ENCODE results near the gene BRINP1.

The BRINP1 gene

DNA sequence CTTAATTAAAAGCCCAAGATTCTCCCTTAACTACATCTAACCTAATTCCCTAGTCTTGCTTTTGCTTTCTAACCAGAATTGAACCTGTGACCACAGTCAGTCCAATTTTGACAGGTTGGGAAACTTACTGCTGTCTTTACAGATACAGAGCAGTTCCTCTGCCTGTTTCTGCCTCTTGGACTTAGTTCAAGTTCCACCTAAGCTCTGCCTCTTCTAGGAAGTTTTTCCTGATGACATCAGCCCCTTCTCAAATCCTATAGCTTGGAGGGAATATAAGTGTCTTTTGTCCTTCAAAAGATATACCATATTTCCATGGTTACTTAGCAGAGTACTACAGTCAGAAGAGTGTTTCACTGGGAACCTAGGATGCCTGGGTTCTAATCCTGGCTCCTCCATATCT is 31.7 kb downstream of the BRINP1 start:
- DNase-seq = no peak

DNA sequence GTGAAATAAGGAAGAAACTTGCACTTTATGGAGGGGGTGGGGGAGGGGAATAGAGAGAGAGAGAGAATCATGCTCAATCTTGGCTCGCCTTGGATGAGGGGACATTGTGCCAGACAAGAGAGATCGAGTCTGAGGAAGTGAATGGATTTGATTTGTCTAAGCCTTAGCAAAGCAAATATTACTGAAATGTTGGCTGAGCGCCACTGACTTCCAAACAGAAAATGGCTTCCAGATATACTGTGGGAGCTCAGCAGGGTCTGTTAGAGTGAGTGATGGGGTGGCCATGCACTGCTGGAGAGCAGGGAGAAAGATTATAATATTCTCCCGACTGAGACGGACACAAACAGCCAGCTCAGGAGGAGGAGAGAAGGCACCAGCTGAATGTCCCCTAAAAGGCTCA is 34.5 kb downstream of the BRINP1 start:
- DNase-seq = no peak

GRCh38 chr9:119333507-119334229 is 35.6 kb downstream of the BRINP1 start:
- DNase-seq = no peak

GRCh38 chr9:119332522-119332921 is 36.7 kb downstream of the BRINP1 start:
- DNase-seq = no peak

- DNase-seq = no peak
These were observed 47.1 kb downstream of the BRINP1 start for GRCh38 chr9:119322184-119322583.

DNA sequence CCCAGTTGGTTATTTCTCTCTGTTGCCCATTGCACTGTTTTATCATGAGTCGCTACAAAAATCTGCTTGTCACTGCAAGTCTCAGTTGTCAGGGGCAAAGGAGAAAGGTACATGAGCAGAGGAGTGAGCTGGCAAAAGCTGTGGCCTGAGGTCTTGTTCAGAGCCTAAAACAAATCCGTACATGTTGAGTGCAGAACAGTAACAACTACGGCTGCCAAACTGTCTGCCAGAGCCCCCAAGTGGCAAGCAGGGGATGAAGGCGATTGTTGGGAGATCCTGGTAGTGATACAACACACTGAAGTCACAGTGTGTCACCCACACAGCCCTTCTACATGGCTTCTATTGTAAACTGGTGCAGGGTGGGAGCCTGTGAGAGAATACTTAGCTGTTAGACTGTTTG is 50.9 kb downstream of the BRINP1 start:
- no peak for DNase-seq

DNA sequence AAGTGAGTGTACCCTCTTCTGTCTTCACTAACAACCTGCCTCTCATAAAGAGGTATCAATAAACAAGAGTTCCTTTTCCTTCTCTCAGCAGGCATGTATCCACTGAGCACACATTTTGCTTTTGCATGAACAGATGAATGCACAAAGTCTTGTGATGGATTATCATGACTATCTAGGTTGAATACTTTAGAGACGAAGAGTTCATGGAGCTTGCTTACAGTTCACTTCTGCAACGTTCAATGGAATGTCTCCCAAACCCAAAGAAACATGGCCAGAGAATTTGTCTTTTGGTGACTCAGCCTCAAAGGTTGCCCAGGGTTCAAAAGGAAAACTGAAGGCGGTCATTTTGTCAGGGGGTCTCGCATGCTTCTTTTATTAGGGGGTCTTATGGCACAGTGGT is 55.4 kb downstream of the BRINP1 start:
- no peak for DNase-seq

DNA sequence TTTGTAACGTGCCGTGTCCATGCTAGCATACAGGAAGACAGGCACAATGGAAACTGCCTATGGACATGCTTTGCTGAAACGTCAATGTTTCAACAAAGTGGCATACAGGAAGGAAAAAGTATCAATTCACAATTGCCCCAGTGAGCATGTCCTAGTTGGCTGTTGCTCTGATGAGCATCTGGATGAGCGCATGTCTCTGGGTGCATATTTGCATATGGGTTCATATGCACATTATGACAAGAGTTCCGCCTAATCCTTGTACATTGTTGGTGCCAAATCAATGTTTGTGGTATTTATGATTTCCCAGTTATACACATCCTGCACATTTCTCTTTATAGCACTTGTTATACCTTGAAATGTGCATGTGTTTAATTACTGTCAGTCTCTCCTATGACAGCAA is 58.5 kb downstream of the BRINP1 start:
- DNase-seq = no peak

DNA sequence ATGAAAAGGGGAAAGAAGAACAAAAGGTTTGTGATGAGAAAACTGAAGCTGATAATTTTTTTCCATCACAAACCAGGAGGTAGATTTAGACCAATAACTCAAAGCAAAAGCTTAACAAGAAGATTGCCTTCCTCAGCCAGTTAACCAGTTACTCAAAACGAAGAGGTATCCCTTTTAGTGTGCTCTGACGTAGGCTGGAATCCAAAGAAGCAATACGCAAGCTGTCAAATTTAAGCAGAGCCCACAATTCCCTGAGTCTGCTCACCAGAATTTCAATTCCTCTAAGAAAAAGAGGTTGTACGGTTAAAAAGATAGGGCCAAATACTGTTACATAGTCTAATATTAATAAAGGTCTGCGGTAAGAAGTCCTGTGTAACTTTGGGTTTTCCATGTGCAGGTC is 61.8 kb downstream of the BRINP1 start:
- DNase-seq = no peak

DNA sequence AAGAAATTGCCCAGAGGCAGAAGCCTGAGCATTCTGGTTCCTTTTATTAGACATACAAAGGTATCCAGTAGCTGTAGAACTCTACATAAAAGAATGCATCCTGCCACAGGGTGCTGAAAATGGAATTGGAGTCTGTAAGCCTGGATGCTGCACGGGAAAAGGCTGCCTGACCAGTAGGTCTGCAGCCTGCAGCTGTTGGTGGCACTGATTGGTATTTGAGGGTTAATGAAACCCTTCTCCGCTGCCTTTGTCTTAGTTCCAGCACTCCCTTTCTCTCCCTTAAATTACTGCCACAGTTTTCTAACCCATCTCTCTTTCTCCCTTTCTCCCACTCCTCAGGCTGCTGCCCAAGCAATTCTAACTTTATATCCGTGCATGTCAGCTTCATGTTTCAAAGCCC is 64.7 kb downstream of the BRINP1 start:
- no peak for DNase-seq

DNA sequence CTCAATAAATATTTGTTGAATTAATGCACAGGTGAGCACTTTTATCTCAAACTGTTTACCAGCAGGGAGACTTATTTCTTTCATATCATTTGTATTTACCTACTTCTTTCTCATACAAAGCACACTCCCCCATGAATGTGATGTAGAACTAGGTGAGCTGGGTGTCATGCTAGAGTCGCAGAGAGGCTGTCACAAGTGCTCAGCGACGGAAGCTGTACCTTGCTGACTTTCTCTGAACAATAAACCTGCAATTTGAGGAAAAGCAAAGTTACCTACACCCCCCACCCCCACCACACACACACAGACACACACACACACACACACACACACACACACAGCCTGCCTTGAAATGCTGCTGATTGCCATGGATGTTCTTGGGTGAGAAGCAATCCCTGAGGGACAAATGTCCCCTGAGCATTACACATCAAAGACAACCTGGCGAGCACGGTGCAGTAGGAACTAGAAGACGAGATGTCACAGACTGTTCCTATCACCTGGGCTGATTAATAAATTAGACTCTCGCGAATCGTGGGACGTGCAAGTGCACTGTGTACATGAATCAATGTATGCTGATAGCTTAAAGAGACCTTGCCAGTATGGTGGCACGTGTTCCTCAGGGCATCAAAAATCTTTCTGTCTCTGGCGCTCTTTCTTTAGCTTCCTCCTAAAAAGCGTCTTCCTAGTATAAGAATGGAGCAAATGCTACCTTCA is 66.1 kb downstream of the BRINP1 start:
- DNase-seq = no peak

DNA sequence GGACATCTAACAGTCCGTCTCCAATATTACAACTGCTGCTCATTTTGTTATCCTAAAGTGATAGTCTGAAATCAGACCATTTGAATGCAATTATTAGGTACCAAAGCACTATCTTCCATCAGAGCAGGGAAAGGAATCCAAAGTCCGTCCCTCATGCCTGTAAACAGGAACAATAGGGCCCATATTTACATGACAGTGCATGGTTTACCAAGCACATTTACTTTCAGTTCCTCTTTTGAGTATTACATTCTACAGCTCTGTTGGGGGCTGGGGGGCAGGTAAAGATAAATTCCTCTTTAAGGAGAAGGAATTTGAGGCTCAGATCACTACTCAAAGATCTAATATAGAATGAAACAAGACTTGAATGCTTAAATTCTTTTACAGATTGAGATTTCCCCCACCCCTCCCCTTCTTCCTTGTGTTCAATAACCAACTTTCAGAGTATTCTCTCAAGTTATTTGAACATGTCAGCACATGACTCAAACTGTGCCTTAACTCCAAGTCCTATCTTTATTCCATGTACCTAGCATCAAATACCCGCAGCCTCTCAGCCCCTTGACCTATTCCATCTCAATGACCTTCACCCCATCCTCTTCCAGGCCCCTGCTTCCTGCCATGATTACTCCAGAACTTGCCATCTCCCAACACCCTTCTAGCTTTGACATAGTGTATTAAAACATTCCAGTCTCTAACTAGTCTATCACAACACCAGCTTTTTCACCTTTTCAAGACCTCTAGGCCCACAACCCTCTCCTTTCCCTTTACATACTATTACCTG is 71.0 kb downstream of the BRINP1 start:
- DNase-seq = no peak

- no peak for DNase-seq
These were observed 77.7 kb downstream of the BRINP1 start for GRCh38 chr9:119291554-119291953.

DNA sequence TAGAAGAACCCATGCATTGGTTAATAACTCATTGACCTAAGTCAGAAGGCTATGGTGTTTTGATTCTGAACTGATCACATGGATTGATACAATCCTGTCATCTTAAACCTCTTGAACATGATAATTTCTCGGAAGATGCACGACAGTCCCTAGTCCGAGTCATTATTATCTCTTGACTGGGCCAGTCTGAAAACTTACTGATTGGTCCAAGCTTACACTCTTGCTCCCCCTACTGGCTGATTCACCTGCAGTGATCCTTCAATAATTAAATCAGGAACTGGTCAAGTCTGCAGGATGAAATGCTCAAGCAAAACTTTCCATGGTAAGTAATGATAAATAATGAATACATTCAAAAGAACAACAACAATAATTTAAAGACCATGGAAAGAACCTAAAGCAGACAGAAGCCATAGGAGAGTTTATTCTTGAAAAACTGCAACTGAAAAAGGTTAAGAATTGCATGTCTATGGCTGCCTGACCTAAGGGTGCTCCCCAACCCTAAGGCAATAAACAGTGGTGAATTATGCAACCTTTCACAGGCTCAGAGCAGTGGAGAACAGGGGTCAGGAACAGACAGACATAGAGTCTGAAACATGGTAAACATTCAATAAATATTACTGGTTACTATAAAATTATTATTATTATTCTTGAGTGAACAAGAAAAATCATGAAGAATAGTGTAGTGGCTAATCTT is 79.3 kb downstream of the BRINP1 start:
- DNase-seq = peak; percentile 1

GRCh38 chr9:119284587-119285337 is 84.5 kb downstream of the BRINP1 start:
- no peak for DNase-seq

GRCh38 chr9:119284118-119284517 is 85.1 kb downstream of the BRINP1 start:
- no peak for DNase-seq

GRCh38 chr9:119283078-119283794 is 86.0 kb downstream of the BRINP1 start:
- no peak for DNase-seq

DNA sequence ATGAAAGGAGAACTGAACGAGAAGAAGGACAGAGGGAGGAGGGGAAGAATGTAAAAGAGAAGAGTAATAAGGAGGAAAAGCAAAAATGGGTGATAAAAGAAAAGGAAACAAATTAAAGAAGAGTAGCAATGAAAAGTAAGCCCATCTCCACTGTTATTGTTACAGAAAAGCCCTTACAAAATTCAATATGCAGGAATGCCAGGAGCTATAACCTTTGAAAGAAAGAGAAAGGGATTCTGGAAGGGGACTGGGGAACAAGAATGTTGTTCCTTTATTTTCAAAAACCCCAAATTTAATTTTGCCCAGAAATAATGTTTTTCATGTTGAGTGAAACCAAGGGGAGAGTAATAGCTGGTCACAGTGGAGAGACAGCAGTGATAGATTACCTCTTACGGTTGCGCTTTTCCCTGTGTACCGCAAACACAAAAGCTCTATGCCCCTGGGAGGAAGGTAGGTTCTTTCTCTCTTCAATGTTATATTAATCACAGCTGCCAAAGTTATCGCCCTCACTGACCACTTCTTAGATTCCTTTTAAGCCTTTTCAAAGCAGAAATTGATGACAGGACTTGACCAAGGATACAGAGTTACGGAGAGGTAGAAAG is 86.7 kb downstream of the BRINP1 start:
- DNase-seq = no peak

DNA sequence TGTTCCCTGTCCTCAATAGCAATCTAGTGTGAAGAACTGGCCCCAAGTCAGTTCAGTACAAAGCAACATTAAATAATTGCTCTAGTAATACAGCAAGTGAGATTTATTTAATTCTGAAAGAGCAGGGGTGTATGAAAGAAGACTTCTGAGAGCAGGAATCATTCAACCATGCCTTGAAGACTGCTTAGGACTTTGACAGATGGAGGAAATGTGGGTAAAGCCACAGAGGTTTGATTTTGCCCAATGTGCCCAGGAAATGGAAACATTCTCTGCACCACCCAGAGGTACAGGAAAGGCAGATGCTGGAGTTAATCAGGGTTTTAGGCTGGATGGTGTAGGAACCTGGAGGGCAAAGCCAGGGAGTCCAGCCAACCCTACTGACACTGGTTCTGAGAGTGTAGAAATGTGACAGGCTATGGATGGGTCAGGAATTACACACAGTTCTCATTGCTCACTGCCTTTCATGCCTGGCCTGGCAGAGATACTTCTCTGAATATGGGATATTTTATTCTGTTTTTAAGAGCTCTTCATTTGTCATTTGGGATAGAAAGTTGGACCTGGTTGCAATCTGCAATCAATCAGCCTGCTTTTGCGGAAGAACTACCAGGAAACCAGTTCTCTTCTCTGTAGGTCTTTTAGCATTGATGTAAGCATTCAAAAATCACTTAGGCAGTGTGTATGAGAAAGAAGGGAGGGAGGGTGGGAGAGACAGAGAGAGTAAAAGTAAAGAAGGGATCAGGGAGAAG is 88.3 kb downstream of the BRINP1 start:
- no peak for DNase-seq

- no peak for DNase-seq
These were observed 91.1 kb downstream of the BRINP1 start for GRCh38 chr9:119278171-119278570.

Data from CD4-positive, alpha-beta T cell treated with Interleukin-12 subunit alpha and Interleukin-12 subunit beta, for 1 hour (primary cell).